HT1080 (cell line): ENCODE results near the gene SLC30A3. TPM values are rescaled to one million over a fixed set of nuclear protein-coding genes. Genes with fewer than 3 reads are reported as not detected.

ENCODE experiments used
- DNase-seq: peaks from one replicate; pipeline ENCODE4 v3.0.0-alpha.2; 2015; ENCODE audit warnings: low read depth
- total RNA-seq: library from RNA; depleted of rRNA; stranded (reverse); fragments of >200 nt; shearing (Covaris generic); gene quantifications from 2 replicates; pipeline ENCODE4 v1.2.3, GENCODE V29; 2014

Gene SLC30A3
- total RNA-seq, 1 experiment from 2014 or later = 13.5 TPM

GRCh38 chr2:27261241-27261925 lies 1.5 kb downstream of the SLC30A3 start:
- peak; percentile 26 for DNase-seq

- DNase-seq = no peak
Observed at GRCh38 chr2:27258051-27258450, 4.8 kb downstream of the SLC30A3 start.

- no peak for DNase-seq
Observed at GRCh38 chr2:27256855-27257454, 5.9 kb downstream of the SLC30A3 start.

- no peak for DNase-seq
Observed at GRCh38 chr2:27255660-27256059, 7.2 kb downstream of the SLC30A3 start.

- DNase-seq = no peak
Observed at GRCh38 chr2:27255187-27255586, 7.7 kb downstream of the SLC30A3 start.

GRCh38 chr2:27251766-27252165 lies 11.1 kb downstream of the SLC30A3 start:
- no peak for DNase-seq

GRCh38 chr2:27250652-27251379 lies 12.0 kb downstream of the SLC30A3 start:
- DNase-seq = no peak

GRCh38 chr2:27249891-27250651 lies 12.8 kb downstream of the SLC30A3 start:
- peak; percentile 33 for DNase-seq

- DNase-seq = no peak
Observed at GRCh38 chr2:27249159-27249890, 13.5 kb downstream of the SLC30A3 start.

GRCh38 chr2:27247893-27248292 lies 15.0 kb downstream of the SLC30A3 start:
- DNase-seq = no peak

- DNase-seq = no peak
Observed at GRCh38 chr2:27245626-27246025, 17.2 kb downstream of the SLC30A3 start.

GRCh38 chr2:27245116-27245515 lies 17.7 kb downstream of the SLC30A3 start:
- DNase-seq = no peak

- no peak for DNase-seq
Observed at GRCh38 chr2:27243391-27244130, 19.3 kb downstream of the SLC30A3 start.

GRCh38 chr2:27242614-27242951 lies 20.3 kb downstream of the SLC30A3 start:
- no peak for DNase-seq

GRCh38 chr2:27241761-27242613 lies 20.9 kb downstream of the SLC30A3 start:
- no peak for DNase-seq

- no peak for DNase-seq
Observed at GRCh38 chr2:27240406-27240805, 22.4 kb downstream of the SLC30A3 start.

- DNase-seq = no peak
Observed at GRCh38 chr2:27238976-27239375, 23.9 kb downstream of the SLC30A3 start.

- DNase-seq = no peak
Observed at GRCh38 chr2:27237341-27237945, 25.4 kb downstream of the SLC30A3 start.

- DNase-seq = no peak
Observed at GRCh38 chr2:27236626-27237025, 26.2 kb downstream of the SLC30A3 start.
